ENCODE data around the gene ZNF37A.
"Not testable (repeated sequence)": the region's sequence is repeated elsewhere in the genome, so short reads cannot be mapped to it uniquely, and the experiment has no call there.

ZNF37A gene

GRCh38 chr10:38094158-38094926 lies at the start of gene ZNF37A:
TSS of gene ZNF37A (plus strand) at chr10:38094337. CDS start at chr10:38096618, 2,281 bp downstream.
- DNase-seq (ENCODE audit: low read depth): peak; percentile 87

- DNase-seq (ENCODE audit: low read depth): no peak
Measured at GRCh38 chr10:38045129-38045528, 49.0 kb upstream of the ZNF37A start.

- no peak for DNase-seq (ENCODE audit: low read depth)
Measured at GRCh38 chr10:38047666-38048065, 46.5 kb upstream of the ZNF37A start.

GRCh38 chr10:38050212-38050611 lies 43.9 kb upstream of the ZNF37A start:
- DNase-seq (ENCODE audit: low read depth): no peak

GRCh38 chr10:38054361-38054797 lies 39.8 kb upstream of the ZNF37A start:
- DNase-seq (ENCODE audit: low read depth): no peak

- DNase-seq (ENCODE audit: low read depth): not testable (repeated sequence)
Measured at GRCh38 chr10:38055274-38055894, 38.8 kb upstream of the ZNF37A start.

GRCh38 chr10:38069663-38070062 lies 24.5 kb upstream of the ZNF37A start:
- DNase-seq (ENCODE audit: low read depth): not testable (repeated sequence)

GRCh38 chr10:38070501-38070900 lies 23.6 kb upstream of the ZNF37A start:
- no peak for DNase-seq (ENCODE audit: low read depth)

- DNase-seq (ENCODE audit: low read depth): no peak
Measured at GRCh38 chr10:38072552-38072951, 21.6 kb upstream of the ZNF37A start.

- DNase-seq (ENCODE audit: low read depth): no peak
Measured at GRCh38 chr10:38076687-38077086, 17.4 kb upstream of the ZNF37A start.

GRCh38 chr10:38093318-38093717 lies 819 bp upstream of the ZNF37A start:
- DNase-seq (ENCODE audit: low read depth): not testable (repeated sequence)

- DNase-seq (ENCODE audit: low read depth): peak; percentile 1
Measured at GRCh38 chr10:38093816-38094157, 350 bp upstream of the ZNF37A start.

GRCh38 chr10:38094927-38095574 lies 914 bp downstream of the ZNF37A start:
- DNase-seq (ENCODE audit: low read depth): no peak

- DNase-seq (ENCODE audit: low read depth): no peak
Measured at GRCh38 chr10:38102880-38103279, 8.7 kb downstream of the ZNF37A start.

- no peak for DNase-seq (ENCODE audit: low read depth)
Measured at GRCh38 chr10:38103756-38104155, 9.6 kb downstream of the ZNF37A start.

GRCh38 chr10:38112159-38112558 lies 18.0 kb downstream of the ZNF37A start:
- DNase-seq (ENCODE audit: low read depth): no peak

- no peak for DNase-seq (ENCODE audit: low read depth)
Measured at GRCh38 chr10:38118072-38118807, 24.1 kb downstream of the ZNF37A start.

GRCh38 chr10:38119038-38119437 lies 24.9 kb downstream of the ZNF37A start:
- DNase-seq (ENCODE audit: low read depth): no peak

- DNase-seq (ENCODE audit: low read depth): no peak
Measured at GRCh38 chr10:38127812-38128211, 33.7 kb downstream of the ZNF37A start.

GRCh38 chr10:38143587-38143986 lies 49.5 kb downstream of the ZNF37A start:
- DNase-seq (ENCODE audit: low read depth): no peak

- no peak for DNase-seq (ENCODE audit: low read depth)
Measured at GRCh38 chr10:38146579-38147333, 52.6 kb downstream of the ZNF37A start.

- no peak for DNase-seq (ENCODE audit: low read depth)
Measured at GRCh38 chr10:38147686-38148085, 53.5 kb downstream of the ZNF37A start.

All from activated T-cell treated with anti-CD3 and anti-CD28 coated beads for 24 hours (primary cell).